Measurements from ENCODE around the gene CDC34.

Gene CDC34

DNA sequence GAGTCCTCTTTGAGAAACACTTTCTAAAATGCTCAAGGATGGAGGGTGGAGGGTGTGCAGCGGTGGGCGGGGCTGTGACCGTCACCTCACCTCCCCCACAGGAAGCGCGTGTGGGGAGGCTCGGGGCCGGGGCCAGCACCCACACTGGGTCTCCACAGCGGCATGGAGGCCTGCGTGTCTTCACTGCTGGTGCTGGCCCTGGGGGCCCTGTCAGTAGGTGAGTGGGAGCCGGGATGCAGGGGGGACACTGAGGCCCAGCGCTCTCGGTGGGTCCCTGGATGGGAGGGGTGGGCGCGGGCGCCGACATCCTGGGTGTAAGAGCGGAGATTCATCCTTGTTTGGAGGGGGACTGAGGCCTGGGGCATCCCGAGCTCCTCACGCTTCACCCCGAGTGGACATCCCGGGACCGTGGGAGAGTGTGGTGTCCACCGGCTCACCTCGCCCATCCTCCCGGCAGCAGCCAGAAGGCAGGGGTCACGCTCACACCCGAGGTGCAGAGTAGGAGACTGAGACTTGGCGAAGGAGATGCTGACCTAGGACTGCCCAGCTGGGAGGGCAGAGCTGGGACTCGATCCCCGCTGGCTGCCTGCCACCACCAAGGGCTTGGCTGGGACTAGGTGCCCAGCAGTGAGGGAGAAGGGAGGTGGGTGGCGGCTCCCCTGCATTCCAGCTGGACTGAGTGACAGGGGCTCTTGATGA, 12.5 kb downstream of the CDC34 start, which contains the start of gene GZMM:
TSS of gene GZMM (plus strand) at position 144 of the 699 bp plus-strand sequence. CDS start at position 163, 19 bp downstream.
- DNase-seq: no peak

GRCh38 chr19:547117-547516, 15.6 kb downstream of the CDC34 start:
- DNase-seq: no peak

GRCh38 chr19:547836-548720, 16.5 kb downstream of the CDC34 start:
- no peak for DNase-seq

GRCh38 chr19:548886-549830, 17.6 kb downstream of the CDC34 start:
- no peak for DNase-seq

- no peak for DNase-seq
Measured at GRCh38 chr19:554817-555216, 23.3 kb downstream of the CDC34 start.

- no peak for DNase-seq
Measured at GRCh38 chr19:555474-555808, 23.9 kb downstream of the CDC34 start.

DNA sequence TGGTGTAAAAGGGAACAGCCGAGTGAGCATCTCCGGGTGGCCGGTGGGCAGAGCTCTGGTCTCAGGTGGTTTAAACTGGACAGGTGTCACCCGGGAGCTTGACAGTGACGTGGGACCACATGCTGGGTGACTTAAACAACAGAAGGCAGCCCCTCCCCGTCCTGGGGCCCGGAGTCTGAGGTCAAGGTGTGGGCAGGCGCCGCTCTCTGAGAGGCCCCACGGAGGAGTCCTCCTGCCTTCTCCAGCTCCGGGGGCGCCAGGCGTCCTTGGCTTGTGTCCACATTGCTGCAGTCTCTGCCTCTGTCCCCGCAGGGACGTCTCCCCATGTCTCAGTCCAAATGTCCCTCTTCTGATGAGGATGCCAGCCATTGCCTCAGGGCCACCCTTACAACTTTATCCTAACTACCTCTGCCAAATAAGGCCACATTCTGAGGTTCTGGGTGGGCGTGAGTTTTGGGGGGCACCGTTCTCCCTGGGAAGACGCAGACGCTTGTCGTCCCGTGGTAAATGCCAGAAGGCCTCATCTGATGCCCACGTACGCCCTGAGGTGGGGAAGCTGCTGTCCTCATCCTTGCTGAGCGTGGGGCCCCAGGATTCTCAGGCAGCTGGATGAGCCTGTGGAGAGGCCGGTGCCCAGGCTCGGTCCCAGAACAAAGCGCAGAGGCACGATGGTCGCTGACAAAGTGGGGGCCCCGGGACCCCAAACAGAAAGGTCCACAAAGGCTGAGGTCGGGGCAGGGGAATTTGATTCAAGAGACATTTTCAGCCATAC, 25.2 kb downstream of the CDC34 start:
- DNase-seq: no peak

GRCh38 chr19:558770-559439, 27.3 kb downstream of the CDC34 start:
- no peak for DNase-seq

GRCh38 chr19:560121-560520, 28.6 kb downstream of the CDC34 start:
- DNase-seq: no peak

DNA sequence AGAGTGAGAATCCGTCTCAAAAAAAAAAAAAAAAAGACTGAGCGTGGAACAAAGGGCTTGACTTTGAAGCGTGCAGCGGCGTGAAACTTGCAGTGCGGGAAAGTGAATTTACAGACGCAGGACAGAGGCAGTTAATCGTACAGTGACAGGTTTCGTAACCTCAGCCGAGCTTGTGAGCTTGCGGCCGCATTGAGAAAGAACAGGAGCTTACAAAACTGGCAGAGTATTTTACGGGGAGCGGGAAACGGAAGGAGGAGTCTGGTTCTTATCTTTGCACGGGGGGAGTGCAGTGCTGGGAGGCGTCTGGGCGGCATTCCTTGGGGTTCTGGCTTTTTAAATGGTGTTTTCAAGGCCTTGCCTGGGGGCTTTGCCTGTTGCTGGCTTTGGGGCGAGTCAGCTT, 34.8 kb downstream of the CDC34 start:
- DNase-seq: no peak

- no peak for DNase-seq
Measured at GRCh38 chr19:566844-567243, 35.3 kb downstream of the CDC34 start.

- no peak for DNase-seq
Measured at GRCh38 chr19:567296-567900, 35.8 kb downstream of the CDC34 start.

DNA sequence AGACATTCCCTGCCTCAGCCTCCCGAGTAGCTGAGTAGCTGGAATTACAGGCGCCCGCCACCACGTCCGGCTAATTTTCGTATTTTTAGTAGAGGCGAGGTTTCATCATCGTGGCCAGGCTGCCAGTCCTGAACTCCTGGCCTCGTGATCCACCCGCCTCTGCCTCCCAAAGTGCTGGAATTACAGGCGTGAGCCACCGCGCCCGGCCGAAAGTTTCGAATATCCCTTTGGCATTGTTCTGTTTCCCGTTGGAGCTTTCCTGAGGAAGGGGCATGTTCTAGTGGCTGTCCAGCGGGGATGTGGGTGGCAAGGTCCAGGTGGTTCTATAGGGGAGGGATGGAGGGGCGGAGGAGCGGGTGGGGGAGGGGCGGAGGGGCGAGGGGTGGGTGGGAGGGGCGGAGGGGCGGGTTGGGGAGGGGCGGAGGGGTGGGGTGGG, 38.7 kb downstream of the CDC34 start:
- DNase-seq: no peak

DNA sequence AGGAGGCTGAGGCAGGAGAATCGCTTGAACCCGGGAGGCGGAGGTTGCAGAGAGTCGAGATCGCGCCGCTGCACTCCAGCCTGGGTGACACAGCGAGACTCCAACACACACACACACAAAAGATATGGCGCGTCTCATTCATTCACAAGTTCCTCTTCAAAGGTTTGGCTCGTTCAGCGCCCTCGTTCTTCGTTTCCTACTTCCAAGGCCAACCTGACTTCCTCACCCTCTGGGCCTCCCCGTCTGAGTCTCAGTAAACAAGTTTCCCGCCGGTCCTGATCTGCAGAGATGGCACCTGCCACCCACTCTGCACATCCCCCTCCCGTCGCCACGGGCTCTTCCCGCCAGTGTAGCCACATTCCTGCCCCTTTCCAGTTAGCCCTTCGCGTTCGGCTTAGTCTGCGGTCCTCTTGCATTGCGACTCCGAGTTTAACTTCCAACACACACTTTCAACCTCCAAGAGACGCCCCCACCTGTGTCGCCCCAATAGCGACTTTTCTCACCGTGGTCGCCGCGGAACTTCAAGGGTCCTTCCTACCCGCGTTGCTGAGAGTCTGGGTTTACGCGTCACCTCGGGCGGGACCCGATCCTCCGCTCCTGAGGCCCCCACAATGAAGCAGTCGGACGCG, 39.5 kb downstream of the CDC34 start:
- peak; percentile 83 for DNase-seq

GRCh38 chr19:571566-571974, 40.0 kb downstream of the CDC34 start:
- peak; percentile 67 for DNase-seq

DNA sequence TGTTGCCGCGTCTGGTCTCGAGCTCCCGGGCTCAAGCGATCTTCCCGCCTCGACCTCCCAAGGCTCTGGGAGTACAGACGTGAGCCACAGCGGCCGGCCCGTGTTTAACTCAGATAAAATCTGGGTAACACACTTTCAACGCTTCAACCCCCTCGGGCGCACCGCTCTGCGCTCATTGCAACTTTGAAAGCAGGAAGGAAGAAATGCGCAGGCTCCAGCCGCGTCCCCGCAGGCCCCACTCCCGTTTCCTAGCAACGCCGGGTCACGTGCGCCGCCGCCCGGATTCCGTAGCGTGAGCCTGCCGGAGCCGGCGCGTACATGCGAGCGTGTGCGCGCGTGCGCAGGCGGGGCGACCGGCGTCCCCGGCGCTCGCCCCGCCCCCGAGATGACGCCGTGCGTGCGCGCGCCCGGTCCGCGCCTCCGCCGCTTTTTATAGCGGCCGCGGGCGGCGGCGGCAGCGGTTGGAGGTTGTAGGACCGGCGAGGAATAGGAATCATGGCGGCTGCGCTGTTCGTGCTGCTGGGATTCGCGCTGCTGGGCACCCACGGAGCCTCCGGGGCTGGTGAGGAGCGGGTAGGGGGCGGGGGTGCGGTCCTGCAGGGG, 40.7 kb downstream of the CDC34 start, which contains the start of gene BSG:
TSS of gene BSG (plus strand) at position 457 of the 603 bp plus-strand sequence. CDS start at position 496, 39 bp downstream.
- peak; percentile 94 for DNase-seq

DNA sequence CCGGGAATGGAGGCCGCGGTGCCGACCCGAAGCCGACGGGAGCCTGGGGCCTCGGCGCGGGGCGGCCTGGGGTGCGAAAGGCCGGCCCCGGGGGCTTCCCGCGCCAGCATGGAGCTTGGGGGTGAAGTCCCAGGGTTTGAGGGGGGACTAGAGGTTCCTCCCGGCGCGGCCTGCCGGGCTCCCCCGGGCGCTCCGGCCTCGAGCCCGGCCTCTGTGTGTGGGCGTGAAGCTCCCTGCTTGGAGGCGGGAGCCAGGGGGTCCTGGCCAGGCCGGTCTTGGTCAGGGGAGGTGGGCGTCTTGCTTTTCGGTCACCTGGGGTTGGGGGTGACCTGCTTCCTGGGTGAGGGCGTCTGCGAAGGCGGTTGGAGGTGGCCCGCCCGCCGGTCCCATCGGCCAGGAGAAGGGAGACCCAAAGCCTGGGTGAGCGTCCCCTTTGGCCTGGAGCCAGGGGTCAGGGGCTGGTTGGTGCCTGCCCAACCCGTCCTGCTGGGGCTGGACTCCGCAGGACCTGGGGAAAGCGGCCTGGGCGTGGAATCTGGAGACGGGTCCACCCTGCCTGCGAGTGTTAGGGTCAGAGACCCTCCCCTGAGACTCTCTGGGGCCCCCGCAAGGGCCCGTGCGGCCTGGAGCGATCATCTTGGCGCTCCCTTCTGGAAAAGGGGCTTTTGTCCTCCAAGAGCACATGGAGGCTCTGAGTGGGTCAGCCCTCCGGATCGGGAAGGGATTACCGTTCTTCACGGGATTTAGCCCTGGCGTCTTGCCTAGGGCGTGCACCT, 41.4 kb downstream of the CDC34 start:
- DNase-seq: peak; percentile 40

DNA sequence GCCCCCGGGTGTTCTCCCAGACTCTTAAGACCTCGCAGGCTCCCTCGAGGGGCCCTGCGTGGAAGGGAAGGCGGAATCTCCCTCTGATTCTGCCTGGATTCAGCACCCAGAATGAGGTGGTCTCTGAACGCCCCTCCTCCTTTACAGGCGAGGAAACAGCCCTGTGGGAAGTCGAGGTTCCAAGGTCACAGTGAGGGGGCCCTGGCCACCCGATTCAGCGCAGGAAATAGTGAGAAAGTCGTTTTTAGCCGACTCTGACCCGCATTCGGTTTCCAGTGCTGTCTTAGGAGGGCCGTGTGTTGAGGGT, 41.9 kb downstream of the CDC34 start:
- no peak for DNase-seq

All from NCI-H2171 treated with DMSO at 0.1 percent for 48 hours (cell line).